ENCODE measurements around the gene TMEM164.
A peak's percentile ranks its signal among the peaks of the same experiment; 100 is the strongest.
"Not testable (repeated sequence)": the region's sequence is repeated elsewhere in the genome, so short reads cannot be mapped to it uniquely, and the experiment has no call there.

TMEM164 gene

DNA sequence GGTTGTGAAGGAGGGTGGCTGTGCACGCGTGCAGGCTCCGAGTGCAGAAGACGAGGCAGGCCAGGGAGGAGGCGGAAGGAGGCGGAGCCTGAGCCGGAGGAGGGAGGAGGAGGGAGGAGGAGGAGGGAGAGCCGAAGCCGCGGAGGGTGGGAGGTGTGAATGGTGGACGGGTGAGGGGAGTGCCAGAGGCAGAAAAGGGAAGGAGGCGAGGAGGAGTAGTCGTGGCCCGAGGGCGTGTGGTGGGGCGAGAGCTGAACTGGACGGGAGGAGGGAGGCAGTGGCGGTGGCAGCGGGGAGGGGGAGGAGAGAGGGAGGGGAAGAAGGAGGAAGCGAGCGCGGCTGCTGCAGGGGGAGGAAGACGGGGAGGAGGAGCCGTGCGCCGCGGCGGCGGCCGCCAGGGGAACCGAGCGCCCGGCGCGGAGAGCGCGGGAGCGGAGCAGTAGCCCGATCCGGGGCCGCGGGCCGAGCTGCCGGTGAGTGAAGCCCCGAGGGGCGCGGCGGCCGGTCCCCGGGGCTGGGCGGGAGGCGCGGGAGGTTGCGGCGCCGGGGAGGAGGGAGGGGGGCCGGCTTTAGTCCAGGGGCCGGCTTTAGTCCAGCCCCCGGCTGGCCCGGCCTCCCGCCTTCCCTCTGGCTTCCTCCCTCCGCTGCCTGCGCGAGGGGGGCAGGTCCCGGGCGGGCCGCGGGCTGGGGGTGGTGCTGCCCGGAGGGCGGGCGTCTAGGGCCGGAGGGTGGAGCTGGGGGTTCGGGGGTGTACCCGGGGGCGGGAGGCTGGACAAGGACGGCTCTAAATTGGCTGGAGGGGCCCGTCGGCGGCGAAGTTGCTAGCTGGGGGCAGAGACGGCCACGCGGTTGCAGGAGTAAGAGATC is at the start of gene TMEM164:
TMEM164 (plus strand) TSS at position 815 of the 867 bp plus-strand sequence. CDS start 661 bp downstream, outside the sequence.
- DNase-seq (ENCODE audit: low read depth) = peak; percentile 65

DNA sequence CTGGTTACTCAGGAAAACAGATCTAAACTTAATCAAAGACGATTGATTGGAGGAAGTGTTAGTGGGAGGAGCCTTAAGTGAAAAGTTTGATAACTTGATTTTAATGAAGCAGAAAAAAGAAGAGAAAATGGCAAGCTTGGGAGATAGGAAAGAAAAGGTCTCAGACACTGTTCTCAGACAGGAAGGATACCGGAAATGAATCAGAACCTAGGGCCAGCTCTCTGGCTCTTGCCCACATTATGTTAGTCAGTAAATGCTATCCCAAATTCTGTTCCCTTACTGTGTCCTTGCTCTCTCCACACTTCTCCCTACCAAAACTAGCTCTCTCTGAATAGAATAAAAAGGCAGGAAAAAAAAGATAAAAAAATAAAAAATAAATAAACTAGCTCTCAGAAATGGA is 48.6 kb upstream of the TMEM164 start:
- no peak for DNase-seq (ENCODE audit: low read depth)

DNA sequence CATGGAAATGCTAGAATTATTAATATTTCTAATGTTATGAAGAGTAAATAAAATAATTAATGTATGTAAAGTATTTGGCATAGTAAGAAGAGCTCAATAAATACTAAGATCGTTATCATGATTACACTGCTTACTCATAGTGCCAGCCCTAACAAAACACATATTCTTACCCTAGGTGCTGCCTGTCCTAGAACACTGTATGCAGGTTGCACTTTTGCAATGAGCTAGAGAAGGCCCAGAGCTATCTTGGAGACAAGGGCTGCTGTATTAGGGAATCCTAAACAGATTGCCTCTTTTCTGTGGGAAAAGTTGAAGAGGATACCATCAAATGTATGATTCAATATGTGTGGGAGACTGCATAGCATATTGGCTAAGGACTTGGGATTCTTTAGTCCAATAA is 48.0 kb upstream of the TMEM164 start:
- no peak for DNase-seq (ENCODE audit: low read depth)

DNA sequence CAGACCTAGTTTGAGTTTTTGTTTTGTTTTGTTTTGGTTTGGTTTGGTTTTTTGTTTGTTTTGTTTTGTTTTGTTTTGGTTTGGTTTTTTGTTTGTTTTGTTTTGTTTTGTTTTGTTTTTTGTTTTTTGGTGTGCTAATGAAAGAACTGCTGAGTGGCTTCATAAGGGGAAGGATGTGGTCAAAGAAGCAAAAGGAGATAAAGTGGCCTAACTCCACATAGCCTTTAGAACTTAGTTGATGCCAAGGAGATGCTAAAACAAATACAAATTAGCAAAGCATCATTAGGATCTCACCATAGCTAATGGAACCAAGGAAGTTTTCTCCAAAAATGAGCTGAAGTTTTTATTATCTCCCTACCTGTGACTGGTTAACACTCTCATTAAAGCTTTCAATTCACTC is 44.6 kb upstream of the TMEM164 start:
- no peak for DNase-seq (ENCODE audit: low read depth)

DNA sequence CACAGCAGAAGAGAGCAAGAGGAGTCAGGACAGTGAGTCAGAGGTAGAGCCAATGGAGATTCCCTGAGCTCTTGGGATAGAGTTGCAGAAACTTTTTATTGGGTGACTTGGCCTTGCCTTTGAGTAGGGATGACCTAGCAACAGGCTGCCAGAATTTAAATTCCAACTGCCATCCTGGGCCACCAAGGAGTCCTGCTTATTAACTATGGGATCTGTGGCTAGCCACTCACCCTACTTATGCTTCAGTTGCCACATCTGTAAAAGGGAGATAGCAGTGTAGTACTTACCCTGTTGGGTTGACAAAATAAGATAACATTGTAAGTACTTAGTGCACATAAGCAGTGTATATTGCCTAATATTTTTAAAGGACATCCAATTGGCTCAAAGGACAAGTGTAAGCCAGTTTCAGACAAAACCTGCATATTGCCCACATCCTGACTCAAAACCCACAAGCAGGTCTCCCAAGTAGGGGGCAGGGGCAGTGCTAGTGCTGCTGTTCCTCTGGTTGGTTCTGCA is 43.5 kb upstream of the TMEM164 start:
- DNase-seq (ENCODE audit: low read depth) = no peak

DNA sequence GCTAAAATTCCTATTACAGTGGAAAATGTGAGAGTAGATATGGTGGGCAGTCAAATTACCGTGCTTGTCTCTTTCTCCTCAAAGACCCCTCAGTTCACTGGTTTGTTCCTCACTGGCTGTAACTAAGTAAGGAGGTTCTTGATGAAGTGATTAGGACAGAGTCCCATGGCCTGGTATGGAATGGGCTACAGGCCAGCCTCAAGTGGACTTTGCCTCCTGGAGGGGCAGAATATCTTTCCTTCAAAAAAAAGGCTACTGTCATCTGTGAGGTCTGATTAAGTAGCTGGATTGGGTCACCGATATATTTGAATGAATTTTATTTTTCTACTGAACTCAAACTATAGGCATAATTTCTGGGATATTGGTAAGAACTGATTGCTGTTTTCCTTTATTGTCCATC is 38.5 kb upstream of the TMEM164 start:
- DNase-seq (ENCODE audit: low read depth) = no peak

DNA sequence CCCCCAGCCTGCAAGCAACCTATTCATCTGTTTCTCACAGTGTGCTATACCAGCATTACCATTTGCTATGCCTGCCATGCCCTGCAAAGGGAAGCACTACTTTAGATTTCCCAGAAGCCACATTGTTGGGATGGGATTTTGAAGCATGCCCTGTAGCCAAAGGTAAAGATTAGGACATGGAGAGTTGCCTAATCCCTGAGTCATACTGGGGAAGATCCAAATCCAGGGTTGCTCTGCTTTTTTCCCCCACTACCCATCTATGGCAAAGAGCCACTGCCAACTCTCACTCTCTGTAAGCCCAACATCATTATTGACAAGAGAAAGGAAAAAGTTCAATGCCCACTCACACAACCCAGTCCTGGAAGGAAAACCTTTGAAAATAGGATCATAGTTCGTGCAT is 36.7 kb upstream of the TMEM164 start:
- DNase-seq (ENCODE audit: low read depth) = no peak

DNA sequence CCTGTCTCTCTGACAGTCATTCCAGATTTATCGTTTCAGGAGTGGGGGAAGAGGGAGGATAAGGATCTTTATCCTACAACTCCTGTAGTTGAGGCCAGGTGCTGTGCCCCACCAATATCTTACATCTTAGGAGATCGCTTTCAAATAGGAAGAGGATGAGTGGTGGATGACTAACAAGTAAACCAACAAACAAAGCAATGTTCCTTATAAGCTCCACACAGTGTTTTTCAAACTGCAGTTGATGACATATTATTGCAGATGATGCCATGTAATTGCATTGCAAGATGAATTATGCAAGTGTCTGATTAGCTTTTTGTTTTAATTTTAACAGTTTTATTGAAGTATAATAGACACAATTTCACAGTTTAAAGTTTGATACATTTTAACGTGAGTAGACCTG is 35.8 kb upstream of the TMEM164 start:
- no peak for DNase-seq (ENCODE audit: low read depth)

DNA sequence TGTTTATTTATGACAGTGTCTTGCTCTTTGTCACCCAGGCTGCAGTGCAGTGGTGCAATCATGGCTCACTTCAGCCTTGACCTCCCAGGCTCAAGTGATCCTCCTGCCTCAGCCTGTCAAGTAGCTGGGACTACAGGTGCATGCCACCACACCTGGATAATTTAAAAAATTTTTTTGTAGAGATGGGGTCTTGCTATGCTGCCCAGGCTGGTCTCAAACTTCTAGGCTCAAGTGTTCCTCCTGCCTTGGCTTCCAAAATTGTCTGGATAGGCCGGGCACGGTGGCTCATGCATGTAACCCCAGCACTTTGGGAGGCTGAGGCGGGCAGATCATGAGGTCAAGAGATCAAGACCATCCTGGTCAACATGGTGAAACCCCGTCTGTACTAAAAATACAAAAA is 32.1 kb upstream of the TMEM164 start:
- not testable (repeated sequence) for DNase-seq (ENCODE audit: low read depth)

DNA sequence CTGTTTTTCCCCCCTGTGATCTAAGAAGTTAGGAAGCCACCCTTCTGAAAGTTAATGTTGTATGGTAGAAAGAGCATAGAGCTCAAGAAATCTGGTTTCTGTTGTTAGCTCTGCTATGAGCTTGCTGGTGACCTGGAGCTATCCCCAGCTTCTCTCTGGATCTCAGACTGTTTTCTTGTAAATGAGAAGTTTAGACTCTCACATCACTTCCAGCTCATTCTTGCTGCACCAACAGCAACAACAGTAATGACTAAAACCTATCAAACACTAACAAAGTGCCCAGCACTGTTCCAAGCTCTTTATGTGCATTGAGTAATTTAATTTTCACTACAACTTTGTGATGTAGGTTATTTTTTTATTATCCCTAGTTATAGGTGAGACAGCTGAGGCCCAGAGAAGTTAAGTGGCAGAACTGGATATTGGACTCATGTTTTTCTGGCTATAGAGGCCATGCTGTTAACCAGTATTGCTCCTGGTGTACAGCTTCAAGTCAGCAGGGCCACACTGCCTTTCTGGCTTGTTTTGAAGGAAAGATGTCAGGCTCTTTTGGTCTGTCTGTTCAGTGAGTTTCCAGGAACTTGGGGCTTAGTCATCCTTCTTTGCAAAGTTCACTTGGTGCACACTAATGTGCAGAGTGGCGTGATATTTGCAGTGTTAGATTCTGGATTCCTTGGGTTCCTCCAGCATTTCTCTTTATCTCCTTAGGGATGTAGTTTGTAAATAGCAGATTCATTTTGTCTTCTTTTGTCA is 27.8 kb upstream of the TMEM164 start:
- DNase-seq (ENCODE audit: low read depth) = no peak

DNA sequence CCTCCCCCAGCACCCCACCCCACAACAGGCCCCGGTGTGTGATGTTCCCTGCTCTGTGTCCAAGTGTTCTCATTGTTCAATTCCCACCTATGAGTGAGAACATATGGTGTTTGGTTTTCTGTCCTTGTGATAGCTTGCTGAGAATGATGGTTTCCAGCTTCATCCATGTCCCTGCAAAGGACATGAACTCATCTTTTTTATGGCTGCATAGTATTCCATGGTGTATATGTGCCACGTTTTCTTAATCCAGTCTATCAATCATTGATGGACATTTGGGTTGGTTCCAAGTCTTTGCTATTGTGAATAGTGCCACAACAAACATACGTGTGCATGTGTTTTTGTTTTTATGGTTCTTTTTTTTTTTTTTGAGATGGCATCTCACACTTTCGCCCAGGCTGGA is 17.7 kb upstream of the TMEM164 start:
- DNase-seq (ENCODE audit: low read depth) = not testable (repeated sequence)

DNA sequence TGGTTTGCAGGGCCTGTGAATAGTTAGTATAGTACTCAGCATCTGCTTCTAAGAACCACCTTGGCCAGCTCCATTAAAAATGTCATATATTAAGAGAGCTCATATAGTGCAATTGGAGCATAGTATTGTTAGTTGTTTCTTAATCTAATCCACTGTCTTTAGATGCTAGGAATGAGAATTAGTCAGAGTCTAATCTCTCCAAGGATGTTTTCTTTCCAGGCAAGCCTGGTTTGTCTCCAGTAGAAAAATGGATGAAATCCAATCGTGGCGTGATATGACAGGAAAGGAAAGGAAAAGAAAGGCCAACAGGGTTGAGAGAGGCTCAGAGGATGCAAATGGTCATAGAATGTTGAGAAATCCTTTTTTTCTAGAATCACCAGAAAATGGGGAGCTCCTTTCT is 15.0 kb upstream of the TMEM164 start:
- DNase-seq (ENCODE audit: low read depth) = no peak

DNA sequence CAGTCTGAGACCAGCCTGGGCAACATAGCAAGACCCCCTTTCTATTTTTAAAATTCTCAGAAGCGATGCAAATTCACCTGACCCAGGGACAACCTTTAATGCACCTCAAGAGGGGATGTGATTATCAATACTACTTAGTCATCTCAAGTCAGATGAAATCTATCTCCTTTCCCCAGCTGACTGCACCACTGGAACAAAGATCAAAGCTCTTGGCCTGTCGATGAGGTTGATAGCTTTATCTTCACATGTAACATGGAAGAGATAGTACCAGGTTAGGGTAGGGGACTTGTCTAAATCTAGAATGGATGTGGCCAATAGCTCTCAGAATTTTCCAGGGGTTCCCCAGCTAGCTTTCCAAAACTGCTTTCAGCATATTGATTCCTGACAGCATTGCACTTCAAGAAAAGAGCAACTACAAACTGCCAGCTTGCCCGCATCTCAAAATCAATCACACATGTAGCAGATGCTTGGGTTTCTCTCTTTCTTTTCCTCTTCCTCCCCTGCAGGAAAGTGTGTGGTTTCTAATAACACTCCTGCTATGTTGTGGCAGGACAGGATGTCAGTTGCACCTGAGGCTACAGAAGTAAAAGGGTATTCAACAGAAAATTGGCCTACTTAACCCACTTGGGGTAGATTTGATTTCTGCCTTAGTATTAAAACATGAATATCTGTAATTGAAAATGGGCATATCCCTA is 12.2 kb upstream of the TMEM164 start:
- DNase-seq (ENCODE audit: low read depth) = no peak

DNA sequence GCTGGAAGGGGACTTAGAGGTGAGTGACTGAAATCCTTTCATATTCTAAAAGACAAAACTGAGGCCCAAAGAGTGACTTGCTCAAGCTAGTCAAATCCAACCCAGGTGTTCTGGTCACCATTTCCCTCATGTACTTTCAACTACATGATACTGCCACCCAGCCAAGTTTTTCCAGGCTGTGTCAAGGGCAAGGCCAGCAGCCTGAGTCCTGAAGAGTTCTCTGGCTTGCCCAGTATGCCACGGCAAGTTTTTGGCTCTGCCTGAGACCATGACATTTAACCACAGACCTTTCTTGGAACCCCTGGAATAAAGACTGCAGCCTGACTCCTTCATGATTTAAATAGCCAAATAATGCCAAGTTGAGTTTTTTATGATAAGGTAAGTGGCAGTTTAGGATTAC is 10.7 kb upstream of the TMEM164 start:
- DNase-seq (ENCODE audit: low read depth) = no peak

DNA sequence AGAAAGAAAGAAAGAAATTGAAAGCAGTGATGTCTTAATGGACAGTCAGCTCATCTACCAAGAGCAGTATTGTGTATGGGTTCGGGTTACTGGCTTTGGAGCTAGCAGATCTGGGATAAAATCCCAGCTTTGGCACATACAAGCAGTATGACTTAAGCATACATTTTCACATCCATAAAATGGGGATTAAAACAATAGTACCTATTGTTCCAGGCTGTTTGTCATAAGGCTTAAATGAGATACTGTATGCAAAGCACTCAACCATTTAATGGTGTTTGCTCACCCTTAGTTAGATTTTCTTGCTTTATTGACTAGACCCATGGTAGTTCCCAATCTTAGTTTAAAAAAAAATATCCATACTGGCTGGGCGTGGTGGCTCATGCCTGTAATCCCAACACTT is 7.8 kb upstream of the TMEM164 start:
- DNase-seq (ENCODE audit: low read depth) = no peak

DNA sequence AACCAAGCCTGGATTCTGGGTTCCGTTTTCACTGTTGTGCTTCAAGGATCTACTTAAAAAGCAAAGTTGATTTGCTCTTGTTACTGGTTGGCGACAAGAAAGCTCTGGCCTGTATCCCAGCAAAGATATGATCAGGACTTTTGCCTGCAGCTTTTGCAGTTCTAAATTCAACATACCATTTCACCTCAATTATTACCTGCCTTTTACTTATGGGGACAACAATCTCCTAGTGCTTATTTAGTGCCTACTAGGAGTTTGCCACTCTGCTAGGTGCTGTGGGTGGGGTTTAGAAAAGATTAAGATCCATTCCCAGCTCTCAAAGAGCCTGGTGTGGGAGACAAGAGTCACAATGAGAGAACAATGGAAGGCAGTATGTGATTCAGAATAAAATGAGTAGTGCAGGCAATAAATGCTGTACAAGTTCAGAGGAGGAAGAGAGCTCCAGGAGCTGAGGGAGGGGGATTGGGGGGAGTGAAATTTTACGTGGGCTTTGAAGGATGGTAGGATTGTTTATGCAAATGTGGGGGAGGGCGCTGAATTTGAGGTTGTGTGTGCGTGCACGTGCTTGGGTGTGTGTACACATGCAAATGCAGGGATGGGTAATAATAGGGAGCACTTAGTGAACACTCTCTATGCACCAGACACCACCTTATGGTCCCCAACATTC is 5.0 kb upstream of the TMEM164 start:
- DNase-seq (ENCODE audit: low read depth) = no peak

DNA sequence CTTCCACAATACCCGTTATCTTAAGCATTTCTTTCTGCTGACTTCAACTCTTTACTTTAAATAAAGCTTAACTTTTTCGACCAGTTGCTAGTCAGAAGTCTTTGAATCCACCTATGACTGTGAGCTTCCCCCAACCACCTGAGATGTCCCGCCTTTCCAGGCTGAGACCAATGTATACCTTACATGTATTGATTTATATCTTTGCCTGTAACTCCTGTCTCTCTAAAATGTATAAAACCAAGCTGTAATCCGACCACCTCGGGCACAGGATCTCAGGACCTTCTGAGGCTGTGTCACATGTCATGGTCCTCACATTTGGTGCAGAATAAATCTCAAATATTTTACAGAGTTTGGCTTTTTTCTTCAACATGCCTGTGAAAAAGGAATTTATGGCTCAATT is 2.9 kb upstream of the TMEM164 start:
- DNase-seq (ENCODE audit: low read depth) = no peak

DNA sequence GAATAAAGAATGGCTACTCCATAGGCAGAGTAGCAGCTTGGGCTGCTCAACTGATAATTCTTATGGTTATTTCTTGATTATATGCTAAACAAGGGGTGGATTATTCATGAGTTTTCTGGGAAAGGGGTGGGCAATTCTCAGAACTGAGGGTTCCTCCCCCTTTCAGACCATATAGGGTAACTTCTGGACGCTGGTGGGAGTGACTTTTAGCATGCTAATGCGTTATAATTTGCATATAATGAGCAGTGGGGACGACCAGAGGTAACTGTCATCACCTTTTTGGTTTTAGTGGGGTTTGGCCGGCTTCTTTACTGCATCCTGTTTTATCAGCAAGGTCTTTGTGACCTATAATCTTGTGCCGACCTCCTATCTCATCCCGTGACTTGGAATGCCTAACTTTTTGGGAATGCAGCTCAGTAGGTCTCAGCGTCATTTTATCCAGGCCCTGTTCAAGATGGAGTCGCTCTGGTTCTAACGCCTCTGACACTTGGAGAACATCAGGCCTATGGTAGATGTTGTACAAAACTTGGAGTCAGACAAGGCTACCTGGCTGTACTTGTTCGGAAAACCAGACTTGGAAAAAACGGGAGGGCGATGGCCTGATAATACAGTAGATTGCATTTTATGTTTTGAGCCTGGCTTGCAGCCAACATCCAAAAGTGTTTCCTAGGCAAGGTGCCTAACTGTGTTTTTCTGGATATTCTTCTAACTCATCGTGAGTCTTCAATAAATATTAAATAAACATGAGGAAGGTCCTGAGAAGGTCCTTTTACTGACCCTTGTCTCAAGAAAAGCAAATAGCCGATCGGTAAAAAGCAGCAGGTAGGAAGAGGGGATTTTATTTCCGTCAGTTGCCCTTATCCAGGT is 1.8 kb upstream of the TMEM164 start:
- no peak for DNase-seq (ENCODE audit: low read depth)

DNA sequence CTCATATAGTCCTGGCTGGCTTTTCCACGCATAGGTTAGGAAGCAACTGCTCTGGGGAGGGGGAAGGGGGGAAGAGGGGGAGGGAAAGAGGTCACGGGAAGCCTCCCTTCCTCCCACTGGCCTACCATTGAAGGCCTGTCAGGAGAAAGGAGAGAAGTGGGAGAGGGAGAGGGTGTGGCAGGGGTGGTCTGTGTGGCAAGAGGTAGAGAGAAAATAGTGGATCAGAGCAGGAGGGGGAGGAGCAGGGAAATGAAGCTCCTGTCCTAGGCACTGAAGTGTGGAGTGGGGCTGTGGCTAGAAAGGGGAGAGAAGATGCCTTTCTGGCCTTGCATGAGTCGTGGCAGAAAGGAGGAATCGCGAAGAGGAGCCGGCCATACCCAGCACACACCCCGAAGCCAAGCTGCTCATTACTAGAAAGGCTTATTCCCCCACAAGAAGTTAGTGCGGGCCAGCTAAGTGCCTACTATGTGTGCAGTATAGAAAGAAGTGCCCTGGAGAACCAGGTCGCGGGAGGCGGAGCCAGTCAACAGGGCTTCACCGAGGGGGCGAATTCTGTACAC is 1.1 kb upstream of the TMEM164 start:
- DNase-seq (ENCODE audit: low read depth) = no peak

Data from activated T-cell treated with anti-CD3 and anti-CD28 coated beads for 1 hour (primary cell).